SK-N-MC (cell line): ENCODE results near the gene CIZ1.

Experiments
- DNase-seq: peaks from one replicate; pipeline ENCODE4 v3.0.0-alpha.2; 2011; ENCODE audit warnings: low read depth, low spot score
- H3K27ac ChIP-seq: fragments of 200-600 bp; sonication (generic); 2 replicates; pipeline ENCODE4 v1.5.1; 2016; ENCODE audit warnings: mixed run types
- H3K36me3 ChIP-seq: fragments of 200-600 bp; sonication (generic); 2 replicates; pipeline ENCODE4 v1.6.1; 2017; ENCODE audit warnings: antibody characterized with exemption, low read length, mixed read lengths; ENCODE audit not compliant: insufficient read depth
- H3K4me3 ChIP-seq: fragments of 200-600 bp; sonication (generic); 2 replicates; pipeline ENCODE4 v1.5.1; 2016
- H3K9ac ChIP-seq: fragments of 200-600 bp; sonication (generic); 2 replicates; pipeline ENCODE4 v1.8.0; 2017; ENCODE audit warnings: mixed run types, mixed read lengths; ENCODE audit not compliant: insufficient read length
- H3K9me3 ChIP-seq: fragments of 200-600 bp; sonication (generic); 2 replicates; pipeline ENCODE4 v1.6.1; 2017; ENCODE audit warnings: low read depth, mild to moderate bottlenecking, antibody characterized with exemption, low read length, moderate library complexity, mixed read lengths
- EZH2 ChIP-seq: fragments of 200-600 bp; sonication (generic); IDR thresholded peaks from one replicate; pipeline ENCODE4 v1.6.1; 2017; ENCODE audit warnings: antibody characterized with exemption
- FOXP2 ChIP-seq: optimal IDR thresholded peaks from 2 replicates; pipeline ENCODE3; 2011; ENCODE audit warnings: mild to moderate bottlenecking, moderate library complexity; ENCODE audit not compliant: insufficient read depth; ENCODE audit errors: extremely low read length, control extremely low read depth
- POLR2AphosphoS5 ChIP-seq: IDR thresholded peaks from 2 replicates; pipeline ENCODE4 v1.6.1; 2012; ENCODE audit warnings: mild to moderate bottlenecking, low read depth, low read length, borderline replicate concordance

Gene CIZ1

DNA sequence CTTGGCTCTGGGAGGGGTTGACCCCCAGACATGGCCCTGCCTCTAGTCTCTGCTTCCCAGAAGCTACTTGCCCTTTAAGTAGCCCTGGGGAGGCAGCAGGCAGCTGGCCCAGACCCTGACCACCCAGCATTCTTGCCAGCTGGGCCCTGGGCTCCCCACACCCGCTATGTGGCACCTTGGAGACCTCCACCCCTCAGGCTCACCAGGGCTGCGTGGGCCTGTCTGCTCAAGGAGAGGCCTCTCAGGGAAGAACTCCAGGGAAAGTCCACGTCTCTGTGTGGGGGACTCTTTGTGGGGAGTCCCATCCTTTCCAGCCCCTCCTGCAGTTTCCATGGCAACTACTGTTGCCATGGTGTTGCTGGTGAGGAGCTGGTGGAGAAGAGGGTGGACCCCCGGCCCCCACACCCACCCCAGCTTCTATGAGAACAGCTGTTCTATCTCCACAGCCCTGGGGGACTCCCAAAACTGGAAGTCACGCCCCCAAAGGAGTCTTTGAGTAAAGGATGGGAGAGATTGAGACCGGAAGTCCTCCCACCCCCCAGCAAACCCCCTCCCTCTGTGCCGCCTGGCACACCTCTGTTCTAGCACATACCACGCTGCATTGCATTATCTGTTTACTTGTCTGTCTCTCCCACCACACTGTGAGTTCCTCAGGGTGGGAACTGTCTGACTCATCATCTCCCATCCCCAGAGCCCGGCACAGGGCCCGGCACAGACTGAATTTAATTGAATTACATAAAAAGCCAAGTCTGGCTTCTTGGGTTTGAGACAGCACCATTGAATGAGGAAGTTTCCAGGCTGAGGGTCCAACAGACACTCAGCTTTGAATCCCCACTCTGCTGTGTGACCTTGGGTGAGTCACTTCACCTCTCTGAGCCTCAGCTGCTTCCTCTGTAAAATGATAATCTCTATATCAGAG, 24.4 kb upstream of the CIZ1 start:
- DNase-seq: no peak
- Histone ChIP-seq H3K9ac (no peak overlapping the region), H3K27ac (no peak overlapping the region)

DNA sequence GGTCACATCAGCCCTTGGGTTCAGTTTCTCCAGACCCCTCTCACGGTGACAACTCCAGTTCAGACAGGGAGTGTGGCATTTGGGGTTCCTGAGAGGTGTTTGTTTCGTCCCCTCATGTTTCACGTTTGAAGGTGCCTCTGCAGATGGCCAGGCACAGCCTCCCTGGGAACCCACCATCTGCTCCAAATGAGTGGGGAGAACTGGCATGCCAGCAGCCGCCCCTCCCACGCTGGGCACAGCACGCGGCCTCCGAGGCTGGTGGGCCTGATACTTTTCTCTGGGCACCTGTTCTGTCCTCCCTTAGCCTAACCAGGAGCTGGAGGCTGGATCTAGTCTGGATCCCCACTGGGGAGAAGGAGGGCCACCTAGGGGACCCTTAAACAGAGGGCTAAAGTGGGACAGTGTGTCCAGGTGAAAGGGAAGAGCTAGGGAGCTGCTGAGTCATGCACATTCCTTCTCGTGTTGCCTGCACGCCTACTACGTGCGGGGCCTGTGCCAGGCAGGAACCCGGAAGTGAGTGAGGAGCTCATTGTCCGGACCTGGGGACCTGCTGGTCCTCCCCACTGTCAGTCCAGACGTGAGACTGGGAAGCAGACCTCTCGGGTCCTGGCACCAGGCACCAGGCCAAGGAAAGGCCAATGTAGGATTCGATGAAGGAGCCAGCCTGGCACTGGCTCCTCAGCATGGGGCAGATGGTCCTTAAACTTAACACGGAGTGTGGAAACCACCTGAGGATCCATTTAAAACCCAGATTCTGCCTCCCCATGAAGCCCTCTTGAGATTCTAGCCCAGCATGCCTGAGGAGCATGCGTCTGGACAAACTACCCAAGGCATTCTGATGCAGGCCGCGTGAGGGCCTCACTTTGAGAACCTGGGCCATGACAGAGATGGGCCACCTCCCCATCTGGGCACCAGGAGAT, 23.5 kb upstream of the CIZ1 start:
- no peak for DNase-seq
- TF ChIP-seq FOXP2 (no peak), EZH2 (no peak), POLR2AphosphoS5 (no peak)

More for the DNA sequence above, 24.4 kb upstream of the CIZ1 start:
- no peaks in the 10 kb centered on the region for H3K9me3 ChIP-seq
- H3K36me3 ChIP-seq: no peaks in the 10 kb centered on the region
- TF ChIP-seq FOXP2 (no peak), POLR2AphosphoS5 (no peak), EZH2 (no peak)
- no peak overlapping the region for H3K4me3 ChIP-seq

DNA sequence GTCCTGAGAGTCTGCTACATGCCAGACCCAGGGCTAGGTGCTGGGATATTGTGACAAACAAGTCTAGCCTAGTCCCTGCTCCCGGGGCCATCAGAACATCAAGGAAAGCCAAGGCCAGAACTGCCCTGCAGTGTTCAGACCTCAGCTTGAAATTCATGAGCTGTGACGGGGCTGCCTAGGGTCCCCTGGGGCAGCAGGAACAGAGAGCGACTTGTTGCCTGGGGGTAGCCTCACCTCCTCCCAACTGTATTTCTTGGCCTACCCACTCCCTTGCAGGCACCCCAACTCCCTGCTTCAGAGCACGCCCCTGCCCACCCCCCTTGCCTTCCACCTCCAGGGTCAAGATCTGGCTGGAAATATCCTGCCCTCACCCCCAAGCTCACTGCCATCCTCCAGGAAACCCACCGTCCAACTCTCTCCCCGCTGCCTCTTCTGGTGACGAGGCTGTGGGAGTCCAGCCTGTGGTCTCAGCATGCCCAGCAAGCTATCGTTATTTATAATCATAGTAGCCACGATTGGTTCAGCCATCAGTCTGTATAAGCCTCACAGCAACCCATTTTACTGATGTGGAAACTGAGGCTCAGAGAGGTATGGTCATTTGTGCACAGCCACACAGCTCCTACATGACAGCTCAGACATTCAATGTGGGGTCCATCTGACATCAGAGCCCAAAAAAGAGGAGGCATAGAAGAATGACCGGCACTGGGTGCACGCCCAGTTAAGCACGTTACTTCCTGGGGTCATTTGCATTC, 22.6 kb upstream of the CIZ1 start:
- no peak overlapping the region for H3K27ac ChIP-seq
- no peak overlapping the region for H3K9ac ChIP-seq
- no peak for DNase-seq
- TF ChIP-seq EZH2: no peak
- TF ChIP-seq POLR2AphosphoS5: no peak
- TF ChIP-seq FOXP2: no peak
- H3K4me3 ChIP-seq: no peak overlapping the region
- no peaks in the 10 kb centered on the region for H3K36me3 ChIP-seq
- H3K9me3 ChIP-seq: no peaks in the 10 kb centered on the region

More for the DNA sequence above, 23.5 kb upstream of the CIZ1 start:
- H3K9me3 ChIP-seq: no peaks in the 10 kb centered on the region
- H3K27ac ChIP-seq: no peak overlapping the region
- no peaks in the 10 kb centered on the region for H3K36me3 ChIP-seq
- no peak overlapping the region for H3K9ac ChIP-seq
- H3K4me3 ChIP-seq: no peak overlapping the region

DNA sequence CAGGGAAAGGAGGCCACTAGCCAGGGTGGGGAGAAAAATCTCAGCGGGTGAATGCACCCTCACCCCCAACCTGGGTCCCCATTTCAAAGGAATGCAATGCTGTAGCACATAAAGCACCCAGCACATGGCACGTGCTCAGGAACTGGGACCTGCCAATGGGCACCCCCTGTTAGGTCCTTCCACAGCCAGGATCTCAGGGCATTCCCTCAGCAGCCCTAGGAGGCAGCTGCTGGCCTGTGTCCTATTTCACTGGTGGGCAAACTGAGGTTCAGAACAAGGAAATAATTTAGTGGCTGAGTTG, 20.6 kb upstream of the CIZ1 start:
- Histone ChIP-seq H3K36me3 (no peaks in the 10 kb centered on the region), H3K27ac (no peak overlapping the region), H3K4me3 (no peak overlapping the region), H3K9ac (no peak overlapping the region), H3K9me3 (no peaks in the 10 kb centered on the region)
- no peak for DNase-seq
- TF ChIP-seq POLR2AphosphoS5: no peak
- no peak for TF ChIP-seq EZH2
- TF ChIP-seq FOXP2: no peak

DNA sequence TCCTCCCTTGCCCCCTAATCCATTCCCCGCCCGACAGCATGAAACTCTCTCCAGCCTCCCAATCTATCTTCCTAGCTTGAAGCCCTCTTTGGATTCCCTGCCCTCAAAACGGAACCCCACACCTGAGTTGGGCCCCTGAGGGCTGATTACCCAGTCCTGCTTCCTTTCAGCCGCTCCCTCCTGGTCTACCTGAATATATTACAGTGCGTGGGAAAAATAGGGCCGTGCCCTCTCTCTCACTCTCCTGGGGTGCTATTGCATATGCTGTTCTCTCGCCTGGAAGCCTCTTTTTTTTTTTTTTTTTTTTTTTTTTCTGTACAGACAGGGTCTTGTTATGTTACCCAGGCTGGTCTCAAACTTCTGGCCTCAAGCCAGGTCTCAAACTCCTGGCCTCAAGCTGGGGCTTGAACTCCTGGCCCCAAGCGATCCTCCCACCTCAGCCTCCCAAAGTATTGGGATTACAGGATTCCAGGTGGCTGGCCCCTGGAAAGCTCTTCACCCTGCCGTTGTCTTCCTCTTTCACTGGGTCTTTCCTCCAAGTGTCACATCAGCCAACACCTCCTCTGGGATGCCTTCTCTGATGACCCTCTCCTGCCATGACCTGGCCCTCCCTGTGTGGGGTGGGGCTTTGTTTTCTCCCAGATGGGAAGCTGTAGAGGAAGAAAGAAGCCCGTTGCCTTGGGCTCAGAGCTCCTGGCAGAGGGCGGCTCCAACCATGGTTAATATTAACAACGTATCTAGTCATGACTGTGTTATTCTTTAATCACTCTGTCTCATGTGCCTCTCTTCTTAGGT, 20.0 kb upstream of the CIZ1 start:
- Histone ChIP-seq H3K36me3 (no peaks in the 10 kb centered on the region), H3K27ac (no peak overlapping the region), H3K9me3 (no peaks in the 10 kb centered on the region), H3K4me3 (no peak overlapping the region), H3K9ac (no peak overlapping the region)
- no peak for DNase-seq
- TF ChIP-seq FOXP2: no peak
- TF ChIP-seq EZH2: no peak
- TF ChIP-seq POLR2AphosphoS5: no peak

DNA sequence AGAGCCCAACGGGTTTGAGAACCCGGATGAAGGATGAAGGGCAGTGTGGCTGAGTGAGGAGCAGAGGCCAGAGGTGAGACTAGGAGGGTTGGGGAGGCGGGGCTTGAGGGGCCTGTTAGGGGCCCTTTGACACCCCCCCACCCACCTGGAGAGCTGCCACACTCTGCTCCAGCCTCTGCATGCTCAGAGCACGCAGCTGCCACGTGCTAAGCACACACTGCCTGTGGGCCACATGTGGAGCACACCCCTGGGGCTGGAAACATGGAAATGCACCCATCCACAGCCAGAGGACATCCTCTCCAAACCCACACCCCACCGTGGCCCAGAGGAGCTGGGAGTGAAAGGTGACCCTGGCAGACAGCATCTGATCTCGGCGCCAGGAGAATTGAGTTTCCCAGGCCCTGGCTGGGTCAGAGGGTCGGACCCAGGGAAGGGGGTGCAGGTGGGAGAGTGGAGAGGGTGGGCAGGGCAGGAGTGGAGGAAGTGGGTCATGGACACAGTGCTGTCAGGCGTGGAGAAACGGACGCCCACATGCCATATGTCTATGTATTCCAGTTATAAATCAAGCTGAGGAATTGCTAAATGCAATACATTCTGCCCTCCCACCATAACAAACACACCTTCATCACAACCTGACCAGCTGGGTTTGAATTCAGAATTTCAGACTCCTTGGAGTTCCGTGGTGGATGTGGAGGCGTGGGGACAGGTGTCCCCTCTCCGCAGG, 17.7 kb upstream of the CIZ1 start:
- TF ChIP-seq EZH2 (no peak), FOXP2 (no peak), POLR2AphosphoS5 (no peak)
- no peak overlapping the region for H3K27ac ChIP-seq
- H3K9ac ChIP-seq: no peak overlapping the region
- H3K4me3 ChIP-seq: no peak overlapping the region
- no peaks in the 10 kb centered on the region for H3K36me3 ChIP-seq
- DNase-seq: no peak
- H3K9me3 ChIP-seq: no peaks in the 10 kb centered on the region

DNA sequence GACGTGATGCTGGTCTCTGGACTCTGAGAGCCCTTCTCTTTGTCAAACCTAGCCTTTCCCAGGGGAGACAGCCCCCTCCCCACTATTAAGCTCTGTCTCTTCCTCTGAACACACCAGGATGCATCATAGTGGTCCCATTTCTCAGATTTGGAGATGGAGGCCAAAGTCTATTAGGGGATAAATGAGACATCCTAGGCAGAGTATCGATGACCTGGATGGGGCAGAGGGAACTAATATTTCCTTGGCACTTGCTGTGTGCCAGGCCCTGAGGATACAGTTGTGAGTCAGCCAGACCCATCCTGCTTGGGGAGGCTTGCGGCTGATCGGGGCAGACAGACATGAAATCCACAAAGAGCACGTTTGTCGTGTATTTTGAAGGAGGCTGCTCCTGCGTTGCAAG, 17.0 kb upstream of the CIZ1 start:
- no peak for TF ChIP-seq EZH2
- TF ChIP-seq POLR2AphosphoS5: no peak
- no peak for TF ChIP-seq FOXP2
- H3K36me3 ChIP-seq: no peaks in the 10 kb centered on the region

More for the DNA sequence above, 17.0 kb upstream of the CIZ1 start:
- DNase-seq: no peak
- Histone ChIP-seq H3K27ac (no peak overlapping the region), H3K4me3 (no peak overlapping the region), H3K9ac (no peak overlapping the region), H3K9me3 (no peaks in the 10 kb centered on the region)
